ENCODE results near the gene NTN4. TPM values are rescaled to one million over a fixed set of nuclear protein-coding genes. Genes with fewer than 3 reads are reported as not detected.
A peak's percentile ranks its signal among the peaks of the same experiment; 100 is the strongest.

Gene NTN4
- total RNA-seq (2022), result 68.4 and 76.5 TPM in 2 replicates
- Bru-seq, nascent RNA, result percentile 91 among the genes with signal in this experiment
- BruChase-seq, experiment 1, labeled RNA remaining after a 6-hour chase, result percentile 78 among the genes with signal in this experiment
- percentile 68 among the genes with signal in this experiment for BruChase-seq, experiment 2, labeled RNA remaining after a 2-hour chase
- long read RNA-seq, transcript NTN4-201 (10 exons, 3,615 nt), result major isoform, 83 of 103 reads
- long read RNA-seq, partial matches to known transcripts, result 5 of 103 reads
- long read RNA-seq, other reads (novel, unspliced or antisense), result 13 of 103 reads

- CTCF ChIA-PET, result interaction anchor here (1.5 to 1.8 kb wide), 2 partner anchors 15 to 208 kb away, joined by 3 to 5 read pairs; no protein-coding TSS in a partner anchor
Measured at GRCh38 chr12:95790033-95790916, at the start of gene NTN4. Gene NTN4 (minus strand): TSS chr12:95790764. CDS start chr12:95790309, 455 bp downstream.

GRCh38 chr12:95838125-95838524 is 47.6 kb upstream of the NTN4 start:
- peak overlapping the region; percentile 17 for H3K4me3 Mint-ChIP-seq (ENCODE audit: low read depth, unreplicated experiment)
- intact Hi-C loops (cut with micrococcal nuclease; ENCODE audit: unreplicated experiment), result no loop called here

More at GRCh38 chr12:95790033-95790916, at the start of gene NTN4:
- Mint-ChIP-seq H3K36me3 (ENCODE audit: insufficient read depth, unreplicated experiment) (peaks cover 49% of the 10 kb centered on the region), H3K4me3 (ENCODE audit: low read depth, unreplicated experiment) (peak within 1 kb of the TSS; percentile 97), H3K27me3 (ENCODE audit: unreplicated experiment) (no peaks in the 10 kb centered on the region), H3K27ac (ENCODE audit: unreplicated experiment) (peak within 1 kb of the TSS; percentile 93), H3K9me3 (ENCODE audit: low read depth, unreplicated experiment) (no peaks in the 10 kb centered on the region), H3K4me1 (ENCODE audit: low read depth, unreplicated experiment) (peaks cover 67% of the 10 kb centered on the region)
- BruUV-seq (replicated peaks), result no TSS peak
- DNase-seq, result peak; percentile 65
- intact Hi-C loops (cut with micrococcal nuclease; ENCODE audit: unreplicated experiment), result no loop called here
- no peak for TF ChIP-seq CTCF (IDR thresholded peaks at IDR 0.05; ENCODE audit: unreplicated experiment)

GRCh38 chr12:95837240-95838038 is 46.9 kb upstream of the NTN4 start:
- Mint-ChIP-seq H3K36me3 (ENCODE audit: insufficient read depth, unreplicated experiment) (no peaks in the 10 kb centered on the region), H3K27me3 (ENCODE audit: unreplicated experiment) (peaks cover 18% of the 10 kb centered on the region), H3K9me3 (ENCODE audit: low read depth, unreplicated experiment) (no peaks in the 10 kb centered on the region), H3K27ac (ENCODE audit: unreplicated experiment) (no peak overlapping the region), H3K4me1 (ENCODE audit: low read depth, unreplicated experiment) (peaks cover 24% of the 10 kb centered on the region), H3K4me3 (ENCODE audit: low read depth, unreplicated experiment) (peak overlapping the region; percentile 17)
- CTCF ChIA-PET, result no interaction called here
- no peak for DNase-seq
- TF ChIP-seq CTCF (IDR thresholded peaks at IDR 0.05; ENCODE audit: unreplicated experiment), result no peak
- intact Hi-C loops (cut with micrococcal nuclease; ENCODE audit: unreplicated experiment), result no loop called here
- no TSS peak for BruUV-seq (replicated peaks)

More at GRCh38 chr12:95838125-95838524, 47.6 kb upstream of the NTN4 start:
- Mint-ChIP-seq H3K36me3 (ENCODE audit: insufficient read depth, unreplicated experiment) (no peaks in the 10 kb centered on the region), H3K9me3 (ENCODE audit: low read depth, unreplicated experiment) (no peaks in the 10 kb centered on the region), H3K4me1 (ENCODE audit: low read depth, unreplicated experiment) (peaks cover 24% of the 10 kb centered on the region), H3K27ac (ENCODE audit: unreplicated experiment) (no peak overlapping the region), H3K27me3 (ENCODE audit: unreplicated experiment) (peaks cover 18% of the 10 kb centered on the region)
- peak; percentile 34 for DNase-seq
- no peak for TF ChIP-seq CTCF (IDR thresholded peaks at IDR 0.05; ENCODE audit: unreplicated experiment)
- CTCF ChIA-PET, result no interaction called here
- no TSS peak for BruUV-seq (replicated peaks)

- no peak for DNase-seq
- Mint-ChIP-seq H3K4me3 (ENCODE audit: low read depth, unreplicated experiment) (peak overlapping the region; percentile 13), H3K27me3 (ENCODE audit: unreplicated experiment) (peaks cover 18% of the 10 kb centered on the region), H3K4me1 (ENCODE audit: low read depth, unreplicated experiment) (peaks cover 24% of the 10 kb centered on the region), H3K36me3 (ENCODE audit: insufficient read depth, unreplicated experiment) (no peaks in the 10 kb centered on the region), H3K9me3 (ENCODE audit: low read depth, unreplicated experiment) (no peaks in the 10 kb centered on the region), H3K27ac (ENCODE audit: unreplicated experiment) (no peak overlapping the region)
- intact Hi-C loops (cut with micrococcal nuclease; ENCODE audit: unreplicated experiment), result no loop called here
- CTCF ChIA-PET, result interaction anchor here (0.6 to 0.8 kb wide), 4 partner anchors 31 to 271 kb away, joined by 3 to 9 read pairs (median 7); no protein-coding TSS in a partner anchor
- TF ChIP-seq CTCF (IDR thresholded peaks at IDR 0.05; ENCODE audit: unreplicated experiment), result no peak
- BruUV-seq (replicated peaks), result no TSS peak
Measured at GRCh38 chr12:95836630-95837239, 46.2 kb upstream of the NTN4 start.
